HG03039 (cell line): Measurements from ENCODE around the gene CSK.
"Not testable (repeated sequence)": the region's sequence is repeated elsewhere in the genome, so short reads cannot be mapped to it uniquely, and the experiment has no call there.

Experiments used
- ATAC-seq: cut with Tn5 transposase; IDR thresholded peaks from one replicate; pipeline ENCODE4 v1.9.1; 2021; ENCODE audit warnings: mild to moderate bottlenecking, moderate library complexity; ENCODE audit not compliant: unreplicated experiment

The CSK gene

GRCh38 chr15:74770211-74770903 is 11.5 kb upstream of the CSK start:
- ATAC-seq: no peak

DNA sequence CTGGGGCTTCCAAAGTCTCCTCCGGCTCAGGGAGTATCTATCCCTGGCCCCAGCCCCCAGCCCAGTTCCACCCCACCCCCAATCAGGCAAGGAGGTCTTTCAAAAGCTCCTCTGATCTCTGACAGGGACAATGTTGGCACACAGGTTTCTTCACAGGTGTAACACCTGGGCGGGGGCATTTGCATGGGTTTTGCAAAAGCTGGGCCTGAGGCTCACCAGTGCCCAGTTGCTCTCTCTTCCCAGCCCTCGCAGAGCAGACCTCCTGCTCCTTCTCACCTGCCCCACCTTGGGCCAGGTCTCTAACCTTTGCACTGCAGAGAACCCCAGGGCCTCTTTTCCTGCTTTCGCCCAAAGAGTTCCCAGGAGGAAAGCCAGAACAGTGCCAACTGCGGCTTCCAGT is 8.6 kb upstream of the CSK start:
- ATAC-seq: no peak

GRCh38 chr15:74773731-74774252 is 8.1 kb upstream of the CSK start:
- no peak for ATAC-seq

- no peak for ATAC-seq
Measured at GRCh38 chr15:74775132-74775562, 6.7 kb upstream of the CSK start.

DNA sequence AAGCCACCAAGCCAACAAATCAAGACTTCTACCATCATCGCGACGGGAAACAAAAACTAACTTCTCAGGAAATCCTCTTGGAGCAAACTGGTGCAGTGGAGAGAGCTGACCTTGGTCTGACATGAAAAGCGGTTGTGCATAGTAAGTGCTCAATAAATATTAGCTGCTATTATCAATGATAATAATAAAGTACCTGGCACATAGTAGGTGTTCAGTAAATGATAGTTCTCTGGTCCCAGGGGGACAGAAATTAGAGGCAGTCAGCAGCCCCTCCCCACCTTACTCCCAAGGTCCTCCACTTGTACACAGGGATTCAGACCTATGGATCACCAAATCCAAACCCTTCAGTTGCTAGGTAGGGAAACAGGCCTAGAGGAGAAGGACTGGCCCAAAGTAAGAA is 6.0 kb upstream of the CSK start:
- no peak for ATAC-seq

DNA sequence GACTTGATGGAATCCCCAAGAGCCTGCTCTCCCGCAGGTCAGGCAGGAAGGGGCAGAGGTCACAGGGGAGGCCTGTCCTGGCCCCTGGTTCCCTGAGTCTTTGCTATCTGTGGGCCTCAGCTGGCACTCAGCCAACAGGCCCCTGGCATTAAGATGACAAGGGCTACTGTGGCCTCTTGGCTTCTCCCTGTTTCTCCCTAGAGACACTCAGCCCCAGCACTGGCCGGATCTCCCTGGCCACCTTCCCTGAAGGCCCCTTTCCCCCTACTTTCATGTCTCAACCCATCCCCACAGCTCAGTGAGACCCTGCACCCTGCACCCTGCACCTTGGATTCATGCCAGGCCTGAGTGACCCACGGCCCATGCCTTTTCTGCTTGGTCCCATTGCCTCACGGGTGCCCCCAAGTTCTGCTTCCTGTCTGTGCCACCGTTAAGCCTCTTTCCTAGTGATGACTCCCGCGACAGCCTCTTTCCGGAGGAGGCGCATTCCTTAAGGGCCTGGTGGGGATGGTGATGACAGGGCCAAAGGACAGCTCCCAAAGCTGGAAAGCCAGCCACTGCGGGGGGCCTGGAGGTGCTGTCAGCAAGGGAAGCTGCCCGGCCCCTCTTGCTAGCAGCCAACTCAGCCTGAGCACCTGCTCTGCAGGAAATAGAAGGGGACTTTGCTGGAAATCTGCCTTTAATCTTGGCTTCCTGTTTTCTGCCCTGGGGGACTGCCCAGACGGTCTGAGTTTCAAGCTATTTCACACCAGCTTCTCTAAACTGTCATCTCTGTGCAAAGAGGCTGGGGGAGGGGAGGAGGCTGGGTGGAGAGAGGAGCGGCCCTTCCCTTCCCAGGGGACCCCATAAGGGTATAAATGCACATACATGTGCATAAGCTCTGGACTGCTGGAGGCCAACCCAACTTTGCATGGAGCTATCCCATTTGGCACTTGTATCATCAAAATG is 4.8 kb upstream of the CSK start:
- no peak for ATAC-seq

- no peak for ATAC-seq
Measured at GRCh38 chr15:74777769-74778598, 3.9 kb upstream of the CSK start.

- no peak for ATAC-seq
Measured at GRCh38 chr15:74778599-74778970, 3.3 kb upstream of the CSK start.

- no peak for ATAC-seq
Measured at GRCh38 chr15:74779162-74779648, 2.7 kb upstream of the CSK start.

DNA sequence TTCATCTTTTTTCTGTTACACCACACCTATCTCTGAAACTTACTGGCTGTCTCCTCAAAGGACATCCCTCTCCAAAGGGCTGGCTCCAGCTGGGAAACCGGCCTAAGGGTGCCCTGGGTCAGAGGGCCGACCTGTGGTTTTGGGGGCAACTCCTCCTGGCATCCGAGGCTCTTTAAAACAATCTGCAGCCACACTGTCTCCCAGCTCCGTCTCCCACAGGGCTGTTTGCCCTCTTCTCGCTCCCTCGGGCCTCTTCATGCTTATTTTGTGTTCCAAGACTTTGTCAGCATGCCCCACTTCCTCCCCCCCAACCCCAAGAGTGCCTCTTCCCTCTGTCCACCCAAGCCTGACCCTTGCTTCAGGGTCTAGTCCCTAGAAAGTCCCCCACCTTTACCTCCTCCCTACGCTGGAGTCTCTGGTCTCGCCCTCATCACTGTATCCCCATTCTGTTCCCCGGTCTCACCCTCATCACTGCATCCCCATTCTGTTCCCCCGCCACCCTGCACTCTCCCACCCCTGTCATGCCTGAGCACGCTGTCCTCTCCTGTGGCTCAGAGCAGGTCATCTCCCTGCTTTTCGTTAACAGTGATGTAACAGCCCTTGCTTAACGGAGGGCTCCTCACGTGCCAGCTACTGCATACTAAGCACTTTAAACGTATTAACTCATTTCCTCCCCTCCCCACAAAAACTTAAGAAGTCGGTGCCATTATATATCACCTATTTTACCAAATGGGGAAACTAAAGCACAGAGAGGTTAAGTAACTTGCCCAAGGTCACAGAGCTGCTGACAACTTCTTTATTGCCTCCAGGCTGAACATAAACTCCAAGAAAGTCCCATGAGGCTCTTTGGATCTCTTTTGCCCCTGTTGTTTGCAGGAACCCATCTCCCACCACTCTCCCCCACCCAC is 1.1 kb upstream of the CSK start:
- no peak for ATAC-seq

- ATAC-seq: peak; percentile 2
Measured at GRCh38 chr15:74782259-74783071, 585 bp downstream of the CSK start.

DNA sequence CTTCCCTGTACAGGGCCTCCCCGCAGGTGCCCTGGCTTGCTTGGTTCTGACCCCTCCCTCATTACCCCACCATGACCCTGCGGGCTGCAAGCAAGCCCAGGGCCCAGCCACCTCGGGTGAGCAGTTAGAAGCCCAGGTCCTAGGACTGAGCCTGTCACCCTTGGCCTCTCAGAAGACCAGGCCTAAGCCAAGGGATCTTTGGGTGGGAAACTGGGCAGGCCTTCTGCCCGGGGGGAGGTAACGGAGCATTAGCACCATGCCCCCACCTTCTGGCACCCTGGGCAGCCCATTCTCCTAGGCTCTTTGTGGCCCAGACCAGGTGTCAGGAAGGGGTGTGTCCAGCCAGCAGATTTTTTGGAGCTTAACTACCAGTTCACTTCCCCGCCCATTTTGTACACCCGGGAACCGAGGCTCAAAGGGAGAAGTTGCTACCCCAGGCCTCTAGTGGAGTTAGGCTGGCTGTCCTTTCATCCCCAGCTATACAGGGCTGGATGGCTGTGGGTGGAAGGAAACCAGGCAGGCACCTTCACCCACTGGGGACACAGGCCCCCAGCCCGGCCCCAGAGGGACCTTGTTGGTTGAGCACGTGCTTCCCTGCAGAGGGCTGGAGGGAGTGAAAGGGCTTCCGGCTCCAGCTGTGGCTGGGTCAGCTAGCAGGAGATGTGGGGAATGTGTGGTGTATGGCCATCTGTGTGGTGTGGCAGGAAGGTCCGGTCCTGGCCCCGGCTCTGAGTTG is 1.4 kb downstream of the CSK start:
- no peak for ATAC-seq

DNA sequence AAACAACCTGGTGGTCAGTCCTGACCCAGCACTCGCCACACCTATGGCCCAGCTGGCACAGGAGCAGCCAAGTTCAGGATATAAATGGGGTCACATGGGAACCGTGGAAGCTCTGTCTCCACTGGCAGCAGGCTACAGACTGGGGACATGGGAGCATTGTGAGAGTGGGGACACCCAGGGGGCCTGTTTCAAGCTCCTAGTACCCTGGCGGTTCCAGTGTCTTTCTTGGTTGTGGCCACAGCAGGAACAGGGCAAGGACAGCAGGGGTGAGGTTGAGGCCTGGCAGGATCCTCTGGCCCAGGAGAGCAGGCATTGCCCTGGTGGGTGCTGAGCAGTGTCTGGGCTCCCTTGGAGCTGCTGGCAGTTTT is 1.9 kb downstream of the CSK start:
- no peak for ATAC-seq

GRCh38 chr15:74784426-74785193 is 2.7 kb downstream of the CSK start:
- ATAC-seq: no peak

DNA sequence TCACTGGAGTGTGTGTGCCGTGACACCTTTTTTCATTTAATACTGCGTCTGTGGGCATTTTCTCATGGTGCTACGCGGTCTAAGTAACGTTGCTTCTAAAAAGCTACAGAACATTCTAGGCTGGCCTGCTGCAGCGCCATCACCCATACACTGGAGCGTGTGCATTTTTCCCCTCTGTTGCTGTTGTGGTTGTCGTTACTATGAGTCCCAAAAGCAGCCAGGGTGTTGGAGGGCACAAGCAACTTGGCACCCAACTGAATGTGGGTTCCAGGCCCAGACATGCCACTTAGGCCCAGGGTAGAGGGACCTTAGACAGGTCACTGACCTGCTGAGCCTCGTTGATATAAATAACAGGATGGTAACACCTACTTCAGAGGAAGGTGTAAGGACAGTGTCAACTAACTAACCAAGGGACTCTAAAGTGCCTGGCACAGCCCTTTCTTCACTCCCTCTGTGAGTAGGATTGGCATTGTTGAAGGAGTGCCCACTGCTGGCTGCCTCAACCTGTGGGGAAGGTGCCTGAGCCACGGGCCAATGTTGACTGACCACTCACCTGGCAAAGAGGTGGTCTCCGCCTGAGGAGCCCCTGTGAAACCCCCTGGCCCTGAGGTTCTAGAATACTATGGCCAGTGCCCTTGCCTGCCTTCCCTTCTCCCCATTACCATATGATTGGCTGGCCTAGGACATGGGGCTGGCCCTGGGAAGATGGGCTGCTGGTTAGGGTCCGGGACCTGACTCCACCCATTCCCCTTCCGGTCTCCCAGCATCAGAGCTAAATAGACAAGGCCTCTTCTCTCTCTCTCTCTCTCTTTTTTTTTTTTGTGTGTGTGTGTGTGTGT is 3.5 kb downstream of the CSK start:
- ATAC-seq: no peak

DNA sequence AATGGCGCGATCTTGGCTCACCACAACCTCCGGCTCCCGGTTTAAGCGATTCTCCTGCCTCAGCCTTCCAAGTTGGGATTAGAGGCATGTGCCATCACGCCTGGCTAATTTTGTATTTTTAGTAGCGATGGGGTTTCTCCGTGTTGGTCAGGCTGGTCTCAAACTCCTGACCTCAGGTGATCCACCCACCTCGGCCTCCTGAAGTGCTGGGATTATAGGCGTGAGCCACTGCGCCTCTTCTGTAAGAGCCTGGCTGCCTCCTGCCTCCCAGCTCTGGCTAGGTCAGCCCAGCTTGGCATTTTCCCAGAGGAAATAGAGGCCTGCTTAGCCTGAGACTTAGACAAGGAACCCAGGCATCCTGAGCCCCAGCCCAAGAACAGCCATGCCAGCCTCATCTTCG is 4.2 kb downstream of the CSK start:
- ATAC-seq: not testable (repeated sequence)
